Fibroblast of lung (primary cell): ENCODE results near the gene MRPL38. TPM values are rescaled to one million over a fixed set of nuclear protein-coding genes. Genes with fewer than 3 reads are reported as not detected.
"Not testable (repeated sequence)": the region's sequence is repeated elsewhere in the genome, so short reads cannot be mapped to it uniquely, and the experiment has no call there.

Experiments
- DNase-seq, 2 donors: peaks; one replicate each; pipeline versions ENCODE4 v3.0.0 to v3.0.0-alpha.2; 2010; ENCODE audit warnings: low read depth in 2 of 2
- H2AFZ ChIP-seq: 2 replicates; pipeline ENCODE4 v1.5.1; 2012; ENCODE audit warnings: low read length, control low read depth, inconsistent platforms
- H3K27ac ChIP-seq: 2 replicates; pipeline ENCODE4 v1.5.1; 2011; ENCODE audit warnings: low read length, control low read depth; ENCODE audit not compliant: insufficient read depth
- H3K27me3 ChIP-seq: 2 replicates; pipeline ENCODE4 v1.5.1; 2011; ENCODE audit warnings: mild to moderate bottlenecking, low read length; ENCODE audit not compliant: control insufficient read depth, insufficient read depth
- H3K36me3 ChIP-seq: 2 replicates; pipeline ENCODE4 v1.5.1; 2011; ENCODE audit warnings: low read length; ENCODE audit not compliant: control insufficient read depth, insufficient read depth
- H3K4me1 ChIP-seq: 2 replicates; pipeline ENCODE4 v1.5.1; 2011; ENCODE audit warnings: low read length; ENCODE audit not compliant: control insufficient read depth, insufficient read depth; ENCODE audit errors: extremely low read depth
- H3K4me2 ChIP-seq: 2 replicates; pipeline ENCODE4 v1.5.1; 2011; ENCODE audit warnings: low read length, control low read depth; ENCODE audit not compliant: insufficient read depth; ENCODE audit errors: extremely low read depth
- H3K4me3 ChIP-seq, 4 experiments: fragments of 200-600 bp in 1 of 4; sonication (generic) in 1 of 4; replicated peaks in 1 of 4; 2 replicates each; pipeline ENCODE4 v1.5.1; 2011 to 2016; ENCODE audit warnings: low read length in 4 of 4, low read depth in 3 of 4, mild to moderate bottlenecking in 3 of 4, control low read depth in 2 of 4, inconsistent platforms in 1 of 4, mixed read lengths in 1 of 4; ENCODE audit not compliant: insufficient read depth in 1 of 4; ENCODE audit errors: control extremely low read depth in 1 of 4
- H3K79me2 ChIP-seq: 2 replicates; pipeline ENCODE4 v1.5.1; 2012; ENCODE audit warnings: mild to moderate bottlenecking, low read length, inconsistent platforms; ENCODE audit not compliant: control insufficient read depth, insufficient read depth
- H3K9ac ChIP-seq: 2 replicates; pipeline ENCODE4 v1.5.1; 2011; ENCODE audit warnings: mild to moderate bottlenecking, low read length, control low read depth; ENCODE audit not compliant: insufficient read depth
- H3K9me3 ChIP-seq: 2 replicates; pipeline ENCODE4 v1.5.1; 2012; ENCODE audit warnings: low read depth, low read length; ENCODE audit not compliant: control insufficient read depth, insufficient read depth
- H4K20me1 ChIP-seq: 2 replicates; pipeline ENCODE4 v1.5.1; 2011; ENCODE audit warnings: low read length; ENCODE audit not compliant: control insufficient read depth, insufficient read depth; ENCODE audit errors: extremely low read depth
- EZH2 ChIP-seq: IDR thresholded peaks from 2 replicates; pipeline ENCODE4 v1.5.1; 2012; ENCODE audit warnings: low read length, control low read depth, mild to moderate bottlenecking; ENCODE audit errors: missing control alignments
- polyA plus RNA-seq, 2 donors: library from polyadenylated mRNA; depleted of rRNA in 1 of 2; stranded (reverse) in 1 of 2; unstranded in 1 of 2; fragments of >200 nt; gene quantifications; 2 replicates each; pipeline ENCODE4 v1.2.1, GENCODE V29; 2011 to 2012; ENCODE audit warnings: missing spikeins in 1 of 2
- total RNA-seq: library from RNA; depleted of rRNA; stranded (reverse); fragments of >200 nt; gene quantifications from 2 replicates; pipeline ENCODE4 v1.2.1, GENCODE V29; 2014
- TF ChIP-seq, protein P1 (sequence below), 2 donors: IDR thresholded peaks in 1 of 2; conservative IDR thresholded peaks in 1 of 2; 1 replicate in 1 of 2; 2 replicates in 1 of 2; pipeline ENCODE4 v1.5.1; 2011 to 2012; ENCODE audit warnings: low read length in 2 of 2, control low read depth in 1 of 2, inconsistent platforms in 1 of 2, low read depth in 1 of 2, mild to moderate bottlenecking in 1 of 2

Gene MRPL38
- total and polyA plus RNA-seq, 2 donors (not counting 1 experiment from before 2014, with no cell fraction given): 19.3 to 36.0 TPM

GRCh38 chr17:75888484-75888883 is 16.2 kb downstream of the MRPL38 start:
- Histone ChIP-seq H3K9me3 (no peaks in the 10 kb centered on the region), H3K4me3 (no peak overlapping the region), H3K9ac (no peak overlapping the region), H3K27me3 (no peaks in the 10 kb centered on the region), H3K36me3 (peaks cover 9% of the 10 kb centered on the region), H4K20me1 (no peaks in the 10 kb centered on the region), H3K4me1 (no peaks in the 10 kb centered on the region), H3K79me2 (no peaks in the 10 kb centered on the region), H3K27ac (no peak overlapping the region), H2AFZ (no peak overlapping the region), H3K4me2 (no peak overlapping the region)
- no peak for DNase-seq
- TF ChIP-seq, protein P1, sequence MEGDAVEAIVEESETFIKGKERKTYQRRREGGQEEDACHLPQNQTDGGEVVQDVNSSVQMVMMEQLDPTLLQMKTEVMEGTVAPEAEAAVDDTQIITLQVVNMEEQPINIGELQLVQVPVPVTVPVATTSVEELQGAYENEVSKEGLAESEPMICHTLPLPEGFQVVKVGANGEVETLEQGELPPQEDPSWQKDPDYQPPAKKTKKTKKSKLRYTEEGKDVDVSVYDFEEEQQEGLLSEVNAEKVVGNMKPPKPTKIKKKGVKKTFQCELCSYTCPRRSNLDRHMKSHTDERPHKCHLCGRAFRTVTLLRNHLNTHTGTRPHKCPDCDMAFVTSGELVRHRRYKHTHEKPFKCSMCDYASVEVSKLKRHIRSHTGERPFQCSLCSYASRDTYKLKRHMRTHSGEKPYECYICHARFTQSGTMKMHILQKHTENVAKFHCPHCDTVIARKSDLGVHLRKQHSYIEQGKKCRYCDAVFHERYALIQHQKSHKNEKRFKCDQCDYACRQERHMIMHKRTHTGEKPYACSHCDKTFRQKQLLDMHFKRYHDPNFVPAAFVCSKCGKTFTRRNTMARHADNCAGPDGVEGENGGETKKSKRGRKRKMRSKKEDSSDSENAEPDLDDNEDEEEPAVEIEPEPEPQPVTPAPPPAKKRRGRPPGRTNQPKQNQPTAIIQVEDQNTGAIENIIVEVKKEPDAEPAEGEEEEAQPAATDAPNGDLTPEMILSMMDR (conservative IDR thresholded peaks at IDR 0.05 in 1 of 2, IDR thresholded peaks at IDR 0.05 in 1 of 2; ENCODE audit: low read depth in 1 of 2, low read length in 2 of 2): no peak
- TF ChIP-seq EZH2: no peak

DNA sequence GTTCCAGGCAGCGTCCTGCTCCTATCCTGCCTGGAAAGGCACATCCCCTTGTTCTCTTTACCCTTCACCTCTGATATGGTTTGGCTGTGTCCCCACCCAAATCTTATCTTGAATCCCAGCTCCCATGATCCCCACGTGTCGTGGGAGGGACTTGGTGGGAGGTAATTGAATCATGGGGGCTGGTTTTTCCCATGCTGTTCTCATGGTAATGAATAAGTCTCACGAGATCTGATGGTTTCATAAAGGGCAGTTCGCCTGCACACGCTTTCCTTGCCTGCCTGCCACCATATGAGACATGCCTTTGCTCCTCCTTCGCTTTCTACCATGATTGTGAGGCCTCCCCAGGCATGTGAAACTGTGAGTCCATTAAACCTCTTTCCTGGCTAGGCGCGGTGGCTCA is 18.8 kb downstream of the MRPL38 start:
- not testable (repeated sequence) for H3K27ac ChIP-seq, H3K27me3 ChIP-seq, H3K79me2 ChIP-seq, H3K9ac ChIP-seq, H3K4me2 ChIP-seq, H4K20me1 ChIP-seq, H3K36me3 ChIP-seq, H2AFZ ChIP-seq, DNase-seq, H3K4me3 ChIP-seq, H3K4me1 ChIP-seq, H3K9me3 ChIP-seq

DNA sequence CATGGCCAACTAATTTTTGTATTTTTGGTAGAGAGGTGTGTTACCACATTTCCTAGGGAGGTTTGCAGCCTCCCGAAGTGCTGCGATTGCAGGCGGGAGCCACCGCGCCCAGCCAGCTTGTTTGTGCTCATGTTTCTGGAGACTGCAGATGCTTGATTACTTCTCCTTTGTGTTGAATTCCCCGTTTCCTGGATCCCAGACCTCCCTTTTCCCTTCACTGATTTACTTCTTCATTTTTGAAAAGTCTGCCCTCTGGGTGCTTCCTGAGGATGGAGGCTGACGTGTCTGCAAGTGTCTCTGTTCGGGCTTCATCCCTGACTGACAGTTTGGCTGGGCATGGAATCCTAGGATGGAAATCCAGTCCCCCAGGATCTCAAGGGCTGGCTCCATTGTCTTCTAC is 19.3 kb downstream of the MRPL38 start:
- Histone ChIP-seq H3K27me3 (peaks cover 4% of the 10 kb centered on the region), H3K36me3 (no peaks in the 10 kb centered on the region), H2AFZ (no peak overlapping the region), H3K4me2 (no peak overlapping the region), H4K20me1 (no peaks in the 10 kb centered on the region), H3K4me3 (no peak overlapping the region), H3K9ac (no peak overlapping the region), H3K4me1 (no peaks in the 10 kb centered on the region), H3K9me3 (no peaks in the 10 kb centered on the region), H3K79me2 (no peaks in the 10 kb centered on the region), H3K27ac (no peak overlapping the region)
- DNase-seq: no peak
- TF ChIP-seq EZH2: no peak
- TF ChIP-seq, protein P1 (conservative IDR thresholded peaks at IDR 0.05 in 1 of 2, IDR thresholded peaks at IDR 0.05 in 1 of 2; ENCODE audit: low read depth in 1 of 2, low read length in 2 of 2): no peak
